ENCODE measurements around the gene EXOC4.

The EXOC4 gene

GRCh38 chr7:133977409-133978274 lies 724.8 kb downstream of the EXOC4 start:
- peaks cover under 1% of the 10 kb centered on the region for H3K9me3 ChIP-seq (ENCODE audit: severe bottlenecking)
- TF ChIP-seq CTCF (IDR thresholded peaks at IDR 0.05; ENCODE audit: low read depth, low read length): no peak
- no peak for DNase-seq

GRCh38 chr7:133978502-133979295 lies 725.8 kb downstream of the EXOC4 start:
- no peaks in the 10 kb centered on the region for H3K27me3 ChIP-seq (ENCODE audit: insufficient read depth, low read depth, severe bottlenecking)
- TF ChIP-seq CTCF (IDR thresholded peaks at IDR 0.05; ENCODE audit: low read depth, low read length): no peak
- peak overlapping the region; percentile 13; the same call in 1 of the 2 replicates for H3K4me3 ChIP-seq (ENCODE audit: low read depth, low read length)
- H3K27ac ChIP-seq: peak overlapping the region; percentile 67
- H3K9me3 ChIP-seq (ENCODE audit: severe bottlenecking): peaks cover 2% of the 10 kb centered on the region
- peak; percentile 66 for DNase-seq
- no peaks in the 10 kb centered on the region for H3K36me3 ChIP-seq

More at GRCh38 chr7:133977409-133978274, 724.8 kb downstream of the EXOC4 start:
- Histone ChIP-seq H3K36me3 (no peaks in the 10 kb centered on the region), H3K27me3 (ENCODE audit: insufficient read depth, low read depth, severe bottlenecking) (no peaks in the 10 kb centered on the region), H3K4me3 (ENCODE audit: low read depth, low read length) (no peak overlapping the region), H3K27ac (peak overlapping the region; percentile 67)

GRCh38 chr7:133980804-133981203 lies 727.9 kb downstream of the EXOC4 start:
- Histone ChIP-seq H3K27me3 (ENCODE audit: insufficient read depth, low read depth, severe bottlenecking) (no peaks in the 10 kb centered on the region), H3K27ac (peak overlapping the region; percentile 71), H3K9me3 (ENCODE audit: severe bottlenecking) (peaks cover 2% of the 10 kb centered on the region), H3K4me3 (ENCODE audit: low read depth, low read length) (no peak overlapping the region), H3K36me3 (no peaks in the 10 kb centered on the region)
- no peak for TF ChIP-seq CTCF (IDR thresholded peaks at IDR 0.05; ENCODE audit: low read depth, low read length)
- peak; percentile 80 for DNase-seq

- no peaks in the 10 kb centered on the region for H3K36me3 ChIP-seq
- TF ChIP-seq CTCF (IDR thresholded peaks at IDR 0.05; ENCODE audit: low read depth, low read length): 0 out of 2 replicates have a peak, but pooled peaks have one; percentile 5
- H3K27ac ChIP-seq: peak overlapping the region; percentile 61
- H3K4me3 ChIP-seq (ENCODE audit: low read depth, low read length): no peak overlapping the region
- peaks cover 2% of the 10 kb centered on the region for H3K9me3 ChIP-seq (ENCODE audit: severe bottlenecking)
- DNase-seq: peak; percentile 52
- H3K27me3 ChIP-seq (ENCODE audit: insufficient read depth, low read depth, severe bottlenecking): no peaks in the 10 kb centered on the region
These were observed 731.0 kb downstream of the EXOC4 start for GRCh38 chr7:133983685-133984419.

- no peak overlapping the region for H3K4me3 ChIP-seq (ENCODE audit: low read depth, low read length)
- no peak for TF ChIP-seq CTCF (IDR thresholded peaks at IDR 0.05; ENCODE audit: low read depth, low read length)
- H3K9me3 ChIP-seq (ENCODE audit: severe bottlenecking): peaks cover 2% of the 10 kb centered on the region
- H3K36me3 ChIP-seq: no peaks in the 10 kb centered on the region
- no peak for DNase-seq
- no peak overlapping the region for H3K27ac ChIP-seq
- H3K27me3 ChIP-seq (ENCODE audit: insufficient read depth, low read depth, severe bottlenecking): no peaks in the 10 kb centered on the region
These were observed 732.4 kb downstream of the EXOC4 start for GRCh38 chr7:133985300-133985699.

Data from WERI-Rb-1 (cell line).